Transverse colon (tissue), 4 donors: ENCODE results near the gene TRAF6. TPM values are rescaled to one million over a fixed set of nuclear protein-coding genes. Genes with fewer than 3 reads are reported as not detected.

Experiments
- DNase-seq: peaks from one replicate; pipeline ENCODE4 v3.0.0-alpha.2; 2019
- H3K27ac ChIP-seq, 4 donors: fragments of 200-600 bp; sonication (generic); 2 replicates each; pipeline ENCODE4 v1.5.1; 2016 to 2018; ENCODE audit warnings: inconsistent platforms in 4 of 4
- H3K27me3 ChIP-seq: fragments of 200-600 bp; sonication (generic); 2 replicates; pipeline ENCODE4 v1.5.1; 2017; ENCODE audit warnings: inconsistent platforms
- H3K36me3 ChIP-seq, 4 donors: fragments of 200-600 bp; sonication (generic); 2 replicates each; pipeline ENCODE4 v1.5.1; 2017 to 2019; ENCODE audit warnings: inconsistent platforms in 4 of 4
- H3K4me1 ChIP-seq, 4 donors: fragments of 200-600 bp; sonication (generic); 2 replicates each; pipeline ENCODE4 v1.5.1; 2017 to 2020; ENCODE audit warnings: inconsistent platforms in 4 of 4
- H3K4me3 ChIP-seq, 4 donors: fragments of 200-600 bp; sonication (generic); 1 replicate in 1 of 4; 2 replicates in 3 of 4; pipeline versions ENCODE4 v1.5.1 to v1.6.1; 2017 to 2019; ENCODE audit warnings: inconsistent platforms in 4 of 4
- H3K9me3 ChIP-seq, 2 donors: fragments of 200-600 bp; sonication (generic); 2 replicates each; pipeline ENCODE4 v1.5.1; 2017 to 2019; ENCODE audit warnings: inconsistent platforms in 2 of 2
- CTCF ChIP-seq, 5 experiments: fragments of 200-600 bp in 3 of 5; fragments of 450-650 bp in 2 of 5; sonication (generic) in 3 of 5; IDR thresholded peaks; 1 replicate in 2 of 5; 2 replicates in 3 of 5; pipeline ENCODE4 v1.5.1; 2016 to 2017; ENCODE audit warnings: antibody characterized with exemption in 5 of 5, inconsistent platforms in 3 of 5, mild to moderate bottlenecking in 2 of 5, moderate library complexity in 1 of 5
- EP300 ChIP-seq: sonication (generic); formaldehyde crosslinking; IDR thresholded peaks from one replicate; pipeline ENCODE4 v1.6.1; 2017; ENCODE audit warnings: antibody characterized with exemption, low read depth
- POLR2A ChIP-seq: fragments of 450-650 bp; IDR thresholded peaks from one replicate; pipeline ENCODE4 v1.6.1; 2016; ENCODE audit warnings: antibody characterized with exemption, mild to moderate bottlenecking, moderate library complexity
- POLR2AphosphoS5 ChIP-seq, 3 donors: sonication (generic); formaldehyde crosslinking; IDR thresholded peaks; one replicate each; pipeline ENCODE4 v1.6.1; 2016; ENCODE audit warnings: antibody characterized with exemption in 3 of 3
- WGBS, 2 donors: methylation state at CpG; one replicate each; pipeline ENCODE4 v1.1.5; 2018; ENCODE audit warnings: low coverage in 1 of 2; 5-methylcytosine and 5-hydroxymethylcytosine counted together
- in situ Hi-C, 4 donors: fragments of 200-750 bp; cut with MboI; loops; one replicate each; pipeline versions ENCODE4 v1.15.0 to v1.15.1; 2017; ENCODE audit warnings: low sequenced_read_pairs in 3 of 4, low pct_ligation_motif_present in 1 of 4, low pct_unique_long_range_greater_than_20kb in 1 of 4
- intact Hi-C: fragments of 100-400 bp; cut with DNase I; formaldehyde crosslinking; loops from one replicate; pipeline ENCODE4 v1.15.1; 2023; ENCODE audit warnings: low total_unique reads
- small RNA-seq, 4 donors: library from RNA; depleted of rRNA; stranded (forward); fragments of <200 nt; gene quantifications; one replicate each; pipeline ENCODE3, GENCODE V24; 2016
- total RNA-seq, 4 donors: library from RNA; depleted of rRNA; stranded (reverse); fragments of >200 nt; gene quantifications; one replicate each; pipeline ENCODE4 v1.1.0, GENCODE V29; 2016

The TRAF6 gene
- total RNA-seq, 4 donors from 2014 or later, result 0.80 to 16.4 (median 10.4) TPM

GRCh38 chr11:36437413-36437812 is 72.7 kb downstream of the TRAF6 start:
- Histone ChIP-seq H3K4me3 (no peak overlapping the region), H3K36me3 (peaks cover 0 to 36% (median 6%) of the 10 kb centered on the region in 4 donors), H3K27me3 (no peaks in the 10 kb centered on the region), H3K4me1 (peaks cover 0 to 3% (median 0%) of the 10 kb centered on the region in 4 donors), H3K27ac (no peak overlapping the region), H3K9me3 (no peaks in the 10 kb centered on the region)
- intact Hi-C loops (no loop called here), in situ Hi-C loops (no loop called here)
- WGBS, 2 donors, result 93% methylated on average over 3 of the region's 3 CpGs; no CpG with 5 or more reads in 1 of the 2 donors
- TF ChIP-seq CTCF (IDR thresholded peaks at IDR 0.05) (no peak), POLR2AphosphoS5 (IDR thresholded peaks at IDR 0.05) (no peak), EP300 (no peak), POLR2A (no peak)
- no peak for DNase-seq

Small RNA genes lying within 50 kb of the gene (small RNA-seq; reads per million reads assigned to genes)
- gene AC061999.1, result 0 to 0.36 (median 0) reads per million in 4 donors

Other genes starting within 250 kb of the TRAF6 start
- 10 to 100 TPM; 22.4 to 46.2 (median 33.9) TPM for gene COMMD9, start 220.8 kb downstream of the TRAF6 start, total RNA-seq
- gene PRR5L, start 214.0 kb downstream of the TRAF6 start, total RNA-seq, result 100 to 1,000 TPM; 203 to 418 (median 251) TPM
- gene RAG1, start 57.7 kb upstream of the TRAF6 start, total RNA-seq, result 1 to 10 TPM in 3 of 4 donors, under 1 TPM in 1; 0.60 to 3.2 (median 1.5) TPM
- gene IFTAP, start 84.2 kb upstream of the TRAF6 start, total RNA-seq, result 10 to 100 TPM; 11.5 to 76.3 (median 16.0) TPM
- gene RAG2, start 88.0 kb upstream of the TRAF6 start, total RNA-seq, result not detected